ENCODE measurements around the gene RSPH1. TPM values are rescaled to one million over a fixed set of nuclear protein-coding genes. Genes with fewer than 3 reads are reported as not detected.

Gene RSPH1
- total RNA-seq, 1 experiment from 2014 or later = 0.51 TPM

DNA sequence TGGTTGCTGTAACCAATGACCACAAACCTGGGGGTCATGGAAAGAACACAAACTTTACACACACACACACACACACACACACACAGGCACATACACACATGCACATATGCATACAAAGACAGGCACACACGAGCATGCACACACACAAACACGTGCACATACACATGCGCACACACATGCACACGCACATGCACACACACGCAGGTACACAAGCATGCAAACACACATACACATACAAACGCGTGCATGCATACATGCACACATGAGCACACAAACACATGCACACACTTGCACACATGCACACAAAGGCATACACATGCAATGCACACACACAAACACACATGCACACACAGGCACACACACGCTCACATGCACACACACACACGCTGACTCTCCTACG, 48.3 kb downstream of the RSPH1 start:
- no peak overlapping the region for H3K27ac ChIP-seq (ENCODE audit: low read length)
- no peak overlapping the region for H2AFZ ChIP-seq (ENCODE audit: low read length)
- ATAC-seq = no peak
- no peaks in the 10 kb centered on the region for H3K9me3 ChIP-seq (ENCODE audit: low read length)
- ChIA-PET POLR2A (ENCODE audit: unreplicated experiment) (no interaction called here), CTCF (no interaction called here)
- H3K27me3 ChIP-seq (ENCODE audit: low read length) = no peaks in the 10 kb centered on the region
- DNase-seq = no peak
- no peaks in the 10 kb centered on the region for H3K79me2 ChIP-seq (ENCODE audit: low read length)
- TF ChIP-seq EZH2phosphoT487 (IDR thresholded peaks at IDR 0.05; ENCODE audit: borderline replicate concordance, low read length) = no peak
- TF ChIP-seq EZH2 (IDR thresholded peaks at IDR 0.05; ENCODE audit: low read length, unreplicated experiment) = no peak
- TF ChIP-seq, protein P1, sequence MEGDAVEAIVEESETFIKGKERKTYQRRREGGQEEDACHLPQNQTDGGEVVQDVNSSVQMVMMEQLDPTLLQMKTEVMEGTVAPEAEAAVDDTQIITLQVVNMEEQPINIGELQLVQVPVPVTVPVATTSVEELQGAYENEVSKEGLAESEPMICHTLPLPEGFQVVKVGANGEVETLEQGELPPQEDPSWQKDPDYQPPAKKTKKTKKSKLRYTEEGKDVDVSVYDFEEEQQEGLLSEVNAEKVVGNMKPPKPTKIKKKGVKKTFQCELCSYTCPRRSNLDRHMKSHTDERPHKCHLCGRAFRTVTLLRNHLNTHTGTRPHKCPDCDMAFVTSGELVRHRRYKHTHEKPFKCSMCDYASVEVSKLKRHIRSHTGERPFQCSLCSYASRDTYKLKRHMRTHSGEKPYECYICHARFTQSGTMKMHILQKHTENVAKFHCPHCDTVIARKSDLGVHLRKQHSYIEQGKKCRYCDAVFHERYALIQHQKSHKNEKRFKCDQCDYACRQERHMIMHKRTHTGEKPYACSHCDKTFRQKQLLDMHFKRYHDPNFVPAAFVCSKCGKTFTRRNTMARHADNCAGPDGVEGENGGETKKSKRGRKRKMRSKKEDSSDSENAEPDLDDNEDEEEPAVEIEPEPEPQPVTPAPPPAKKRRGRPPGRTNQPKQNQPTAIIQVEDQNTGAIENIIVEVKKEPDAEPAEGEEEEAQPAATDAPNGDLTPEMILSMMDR (conservative IDR thresholded peaks at IDR 0.05; ENCODE audit: low read depth, low read length) = no peak
- H3K4me2 ChIP-seq (ENCODE audit: low read length) = no peak overlapping the region
- H3F3A ChIP-seq (ENCODE audit: low read length, unreplicated experiment) = no peaks in the 10 kb centered on the region
- BruUV-seq (replicated peaks) = no TSS peak
- peaks cover 3% of the 10 kb centered on the region; the same call in 1 of the 2 replicates for H3K4me1 ChIP-seq (ENCODE audit: insufficient read depth, low read length)
- H3K4me3 ChIP-seq (ENCODE audit: low read length) = no peak overlapping the region
- H4K20me1 ChIP-seq (ENCODE audit: low read length) = no peaks in the 10 kb centered on the region
- no peak overlapping the region for H3K9ac ChIP-seq (ENCODE audit: low read length)
- intact Hi-C loops (cut with micrococcal nuclease) = no loop called here
- H3K36me3 ChIP-seq (ENCODE audit: low read depth, low read length) = no peaks in the 10 kb centered on the region
- H3K9me2 ChIP-seq (replicated peaks; ENCODE audit: low read length) = no peaks in the 10 kb centered on the region

DNA sequence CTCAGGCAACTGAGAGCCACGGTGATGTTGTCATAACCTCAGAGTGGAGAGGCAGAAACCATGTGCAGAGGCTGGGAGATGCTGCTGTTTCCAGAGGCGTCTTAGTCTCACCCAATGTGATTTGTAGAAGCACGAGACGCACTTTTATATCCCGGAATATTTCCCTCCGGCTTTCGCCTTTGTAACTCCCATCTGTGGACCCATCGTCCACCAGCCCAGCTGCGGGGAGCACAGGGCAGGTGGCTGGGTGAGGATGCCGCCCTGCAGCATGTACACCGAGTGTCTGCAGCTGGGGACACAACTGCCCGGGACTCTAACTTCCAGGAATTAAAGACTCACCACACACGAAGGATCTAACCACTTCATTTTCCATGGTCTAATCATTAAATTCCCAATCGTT, 48.8 kb downstream of the RSPH1 start:
- no peaks in the 10 kb centered on the region for H3K79me2 ChIP-seq (ENCODE audit: low read length)
- H3K9me3 ChIP-seq (ENCODE audit: low read length) = no peaks in the 10 kb centered on the region
- ChIA-PET CTCF (no interaction called here), POLR2A (ENCODE audit: unreplicated experiment) (no interaction called here)
- H3K27me3 ChIP-seq (ENCODE audit: low read length) = no peaks in the 10 kb centered on the region
- peaks cover 3% of the 10 kb centered on the region; the same call in 1 of the 2 replicates for H3K4me1 ChIP-seq (ENCODE audit: insufficient read depth, low read length)
- no peaks in the 10 kb centered on the region for H4K20me1 ChIP-seq (ENCODE audit: low read length)
- H3K4me2 ChIP-seq (ENCODE audit: low read length) = no peak overlapping the region
- no peak for DNase-seq
- no peaks in the 10 kb centered on the region for H3K9me2 ChIP-seq (replicated peaks; ENCODE audit: low read length)
- intact Hi-C loops (cut with micrococcal nuclease) = no loop called here
- no peak overlapping the region for H3K27ac ChIP-seq (ENCODE audit: low read length)
- TF ChIP-seq, protein P1 (conservative IDR thresholded peaks at IDR 0.05; ENCODE audit: low read depth, low read length) = no peak
- no peak for TF ChIP-seq EZH2 (IDR thresholded peaks at IDR 0.05; ENCODE audit: low read length, unreplicated experiment)
- no peak for TF ChIP-seq EZH2phosphoT487 (IDR thresholded peaks at IDR 0.05; ENCODE audit: borderline replicate concordance, low read length)
- H3K9ac ChIP-seq (ENCODE audit: low read length) = no peak overlapping the region
- H2AFZ ChIP-seq (ENCODE audit: low read length) = no peak overlapping the region
- no TSS peak for BruUV-seq (replicated peaks)
- H3K4me3 ChIP-seq (ENCODE audit: low read length) = no peak overlapping the region
- no peaks in the 10 kb centered on the region for H3F3A ChIP-seq (ENCODE audit: low read length, unreplicated experiment)
- H3K36me3 ChIP-seq (ENCODE audit: low read depth, low read length) = no peaks in the 10 kb centered on the region
- ATAC-seq = no peak

DNA sequence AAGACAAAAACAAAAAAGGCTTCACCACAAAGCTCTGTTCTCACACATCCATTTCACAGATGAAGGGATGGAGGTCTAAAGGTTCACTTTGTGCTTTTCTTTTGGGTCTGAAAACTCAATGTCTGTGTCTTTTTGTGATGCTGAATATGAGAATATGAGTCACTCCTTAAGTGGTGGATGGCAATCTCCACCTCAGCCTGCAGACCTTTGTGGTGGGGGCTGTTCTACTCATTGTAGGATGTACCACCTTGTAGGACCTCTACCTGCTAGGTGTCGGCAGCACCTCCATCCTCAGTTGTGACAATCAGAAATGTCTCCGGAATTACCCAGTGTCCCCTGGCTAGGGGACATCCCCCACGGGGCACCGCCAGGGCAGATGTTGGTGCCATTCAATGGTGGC, 49.5 kb downstream of the RSPH1 start:
- intact Hi-C loops (cut with micrococcal nuclease) = no loop called here
- H3K27me3 ChIP-seq (ENCODE audit: low read length) = no peaks in the 10 kb centered on the region
- H3K9ac ChIP-seq (ENCODE audit: low read length) = no peak overlapping the region
- BruUV-seq (replicated peaks) = no TSS peak
- H2AFZ ChIP-seq (ENCODE audit: low read length) = no peak overlapping the region
- no peaks in the 10 kb centered on the region for H3F3A ChIP-seq (ENCODE audit: low read length, unreplicated experiment)
- H3K79me2 ChIP-seq (ENCODE audit: low read length) = no peaks in the 10 kb centered on the region
- no peaks in the 10 kb centered on the region for H3K9me2 ChIP-seq (replicated peaks; ENCODE audit: low read length)
- no peak for ATAC-seq
- H4K20me1 ChIP-seq (ENCODE audit: low read length) = no peaks in the 10 kb centered on the region
- no peaks in the 10 kb centered on the region for H3K9me3 ChIP-seq (ENCODE audit: low read length)
- H3K4me3 ChIP-seq (ENCODE audit: low read length) = no peak overlapping the region
- no peak for TF ChIP-seq EZH2 (IDR thresholded peaks at IDR 0.05; ENCODE audit: low read length, unreplicated experiment)
- no peak for TF ChIP-seq EZH2phosphoT487 (IDR thresholded peaks at IDR 0.05; ENCODE audit: borderline replicate concordance, low read length)
- TF ChIP-seq, protein P1 (conservative IDR thresholded peaks at IDR 0.05; ENCODE audit: low read depth, low read length) = no peak
- H3K4me1 ChIP-seq (ENCODE audit: insufficient read depth, low read length) = peaks cover 3% of the 10 kb centered on the region; the same call in 1 of the 2 replicates
- CTCF ChIA-PET = no interaction called here
- no peak overlapping the region for H3K4me2 ChIP-seq (ENCODE audit: low read length)
- H3K36me3 ChIP-seq (ENCODE audit: low read depth, low read length) = no peaks in the 10 kb centered on the region
- POLR2A ChIA-PET (ENCODE audit: unreplicated experiment) = no interaction called here
- H3K27ac ChIP-seq (ENCODE audit: low read length) = no peak overlapping the region
- no peak for DNase-seq
